Fibroblast of pulmonary artery (primary cell): Measurements from ENCODE around the gene NFIL3.
A peak's percentile ranks its signal among the peaks of the same experiment; 100 is the strongest.

Experiments
- DNase-seq: peaks from one replicate; pipeline ENCODE4 v3.0.0-alpha.2; 2010; ENCODE audit warnings: low read depth
- H3K4me3 ChIP-seq: replicated peaks from 2 replicates; pipeline ENCODE4 v1.5.1; 2011; ENCODE audit warnings: low read depth, mild to moderate bottlenecking, control low read depth, low read length, moderate library complexity
- CTCF ChIP-seq: IDR thresholded peaks from 2 replicates; pipeline ENCODE4 v1.5.1; 2011; ENCODE audit warnings: mild to moderate bottlenecking, control low read depth, low read length, inconsistent platforms; ENCODE audit errors: missing control alignments

The NFIL3 gene

GRCh38 chr9:91364702-91365101 is 58.9 kb downstream of the NFIL3 start:
- no peak for TF ChIP-seq CTCF
- no peak overlapping the region for H3K4me3 ChIP-seq
- no peak for DNase-seq

- no peak for TF ChIP-seq CTCF
- no peak overlapping the region for H3K4me3 ChIP-seq
- no peak for DNase-seq
Measured at GRCh38 chr9:91364005-91364404, 59.6 kb downstream of the NFIL3 start.

- no peak for DNase-seq
- no peak for TF ChIP-seq CTCF
- H3K4me3 ChIP-seq = peak overlapping the region; percentile 34
Measured at GRCh38 chr9:91362051-91362611, 61.5 kb downstream of the NFIL3 start.

- H3K4me3 ChIP-seq = peak within 1 kb of the TSS; percentile 91
- peak; percentile 77 for DNase-seq
- TF ChIP-seq CTCF = no peak
Measured at GRCh38 chr9:91361291-91362050, 62.2 kb downstream of the NFIL3 start, which contains the start of gene AUH. TSS of gene AUH (minus strand) at chr9:91361918. CDS start at chr9:91361889, 29 bp downstream.

GRCh38 chr9:91360551-91361290 is 62.9 kb downstream of the NFIL3 start:
- DNase-seq = no peak
- H3K4me3 ChIP-seq = peak overlapping the region; percentile 91
- no peak for TF ChIP-seq CTCF

- peak overlapping the region; percentile 91 for H3K4me3 ChIP-seq
- no peak for DNase-seq
Measured at GRCh38 chr9:91359734-91360470, 63.7 kb downstream of the NFIL3 start.

More at GRCh38 chr9:91359734-91360470, 63.7 kb downstream of the NFIL3 start:
- no peak for TF ChIP-seq CTCF
